Measurements from ENCODE around the gene TMEM14A. TPM values are rescaled to one million over a fixed set of nuclear protein-coding genes. Genes with fewer than 3 reads are reported as not detected.

TMEM14A gene
- polyA plus RNA-seq (2011; rRNA removed) (33.4 and 55.6 TPM in 2 replicates), polyA minus RNA-seq (2011; rRNA and poly(A)+ RNA removed) (6.9 and 7.7 TPM in 2 replicates)

GRCh38 chr6:52670502-52671409 lies at the start of gene TMEM14A:
Gene TMEM14A (plus strand): TSS chr6:52671113. CDS start chr6:52677103, 5,990 bp downstream.
- ChIA-PET POLR2A (interaction anchor here (0.6 kb wide), 1 partner anchor 211 kb away, joined by 4 read pairs; no protein-coding TSS in a partner anchor), CTCF (interaction anchor here (0.8 kb wide), 1 partner anchor 263 kb away, joined by 3 read pairs; no protein-coding TSS in a partner anchor)
- no peaks in the 10 kb centered on the region for H3K9me3 ChIP-seq (ENCODE audit: control insufficient read depth, insufficient read depth, low read length)
- DNase-seq (ENCODE audit: low read depth, low spot score) = peak; percentile 81
- TF ChIP-seq, protein P1, sequence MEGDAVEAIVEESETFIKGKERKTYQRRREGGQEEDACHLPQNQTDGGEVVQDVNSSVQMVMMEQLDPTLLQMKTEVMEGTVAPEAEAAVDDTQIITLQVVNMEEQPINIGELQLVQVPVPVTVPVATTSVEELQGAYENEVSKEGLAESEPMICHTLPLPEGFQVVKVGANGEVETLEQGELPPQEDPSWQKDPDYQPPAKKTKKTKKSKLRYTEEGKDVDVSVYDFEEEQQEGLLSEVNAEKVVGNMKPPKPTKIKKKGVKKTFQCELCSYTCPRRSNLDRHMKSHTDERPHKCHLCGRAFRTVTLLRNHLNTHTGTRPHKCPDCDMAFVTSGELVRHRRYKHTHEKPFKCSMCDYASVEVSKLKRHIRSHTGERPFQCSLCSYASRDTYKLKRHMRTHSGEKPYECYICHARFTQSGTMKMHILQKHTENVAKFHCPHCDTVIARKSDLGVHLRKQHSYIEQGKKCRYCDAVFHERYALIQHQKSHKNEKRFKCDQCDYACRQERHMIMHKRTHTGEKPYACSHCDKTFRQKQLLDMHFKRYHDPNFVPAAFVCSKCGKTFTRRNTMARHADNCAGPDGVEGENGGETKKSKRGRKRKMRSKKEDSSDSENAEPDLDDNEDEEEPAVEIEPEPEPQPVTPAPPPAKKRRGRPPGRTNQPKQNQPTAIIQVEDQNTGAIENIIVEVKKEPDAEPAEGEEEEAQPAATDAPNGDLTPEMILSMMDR (IDR thresholded peaks at IDR 0.05; ENCODE audit: low read depth, low read length) = no peak
- no peaks in the 10 kb centered on the region for H3K27me3 ChIP-seq (ENCODE audit: control insufficient read depth, insufficient read depth, low read length)
- peak within 1 kb of the TSS; percentile 86 for H3K4me3 ChIP-seq (ENCODE audit: low read depth, low read length)
- no peak within 1 kb of the TSS for H3K27ac ChIP-seq (ENCODE audit: low read depth, low read length)

GRCh38 chr6:52621631-52622030 lies 49.3 kb upstream of the TMEM14A start:
- no peak overlapping the region for H3K4me3 ChIP-seq (ENCODE audit: low read depth, low read length)
- H3K27ac ChIP-seq (ENCODE audit: low read depth, low read length) = no peak overlapping the region
- DNase-seq (ENCODE audit: low read depth, low spot score) = no peak
- no peaks in the 10 kb centered on the region for H3K9me3 ChIP-seq (ENCODE audit: control insufficient read depth, insufficient read depth, low read length)
- TF ChIP-seq, protein P1 (IDR thresholded peaks at IDR 0.05; ENCODE audit: low read depth, low read length) = no peak
- H3K27me3 ChIP-seq (ENCODE audit: control insufficient read depth, insufficient read depth, low read length) = no peaks in the 10 kb centered on the region
- ChIA-PET POLR2A (no interaction called here), CTCF (interaction anchor here (1.0 kb wide), 1 partner anchor 31 kb away, joined by 3 read pairs; no protein-coding TSS in a partner anchor)

- CTCF ChIA-PET = interaction anchor here (1.0 kb wide), 1 partner anchor 29 kb away, joined by 4 read pairs; no protein-coding TSS in a partner anchor
- H3K9me3 ChIP-seq (ENCODE audit: control insufficient read depth, insufficient read depth, low read length) = no peaks in the 10 kb centered on the region
- H3K27me3 ChIP-seq (ENCODE audit: control insufficient read depth, insufficient read depth, low read length) = no peaks in the 10 kb centered on the region
- no peak overlapping the region for H3K4me3 ChIP-seq (ENCODE audit: low read depth, low read length)
- H3K27ac ChIP-seq (ENCODE audit: low read depth, low read length) = no peak overlapping the region
- DNase-seq (ENCODE audit: low read depth, low spot score) = no peak
- POLR2A ChIA-PET = no interaction called here
- TF ChIP-seq, protein P1 (IDR thresholded peaks at IDR 0.05; ENCODE audit: low read depth, low read length) = no peak
Observed at GRCh38 chr6:52622810-52623209, 48.1 kb upstream of the TMEM14A start.

GRCh38 chr6:52632011-52632410 lies 38.9 kb upstream of the TMEM14A start:
- TF ChIP-seq, protein P1 (IDR thresholded peaks at IDR 0.05; ENCODE audit: low read depth, low read length) = no peak
- DNase-seq (ENCODE audit: low read depth, low spot score) = no peak
- ChIA-PET POLR2A (no interaction called here), CTCF (interaction anchor here (1.3 to 4.4 kb wide), 2 partner anchors 19 to 34 kb away, joined by 3 to 52 read pairs; no protein-coding TSS in a partner anchor)
- no peak overlapping the region for H3K27ac ChIP-seq (ENCODE audit: low read depth, low read length)
- no peak overlapping the region for H3K4me3 ChIP-seq (ENCODE audit: low read depth, low read length)
- H3K9me3 ChIP-seq (ENCODE audit: control insufficient read depth, insufficient read depth, low read length) = no peaks in the 10 kb centered on the region
- no peaks in the 10 kb centered on the region for H3K27me3 ChIP-seq (ENCODE audit: control insufficient read depth, insufficient read depth, low read length)
